Glomerular endothelial cell (primary cell): ENCODE data around the gene ERBB4. TPM values are rescaled to one million over a fixed set of nuclear protein-coding genes. Genes with fewer than 3 reads are reported as not detected.
"Not testable (repeated sequence)": the region's sequence is repeated elsewhere in the genome, so short reads cannot be mapped to it uniquely, and the experiment has no call there.

ENCODE experiments used
- DNase-seq: peaks from one replicate; pipeline ENCODE4 v3.0.0-alpha.2; 2011; ENCODE audit warnings: low read depth, low spot score; ENCODE audit errors: extremely low read depth
- total RNA-seq: library from RNA; depleted of rRNA; stranded (reverse); fragments of >200 nt; gene quantifications from 2 replicates; pipeline ENCODE4 v1.2.3, GENCODE V29; 2015

ERBB4 gene
- total RNA-seq, 1 donor from 2014 or later = 0.18 TPM

DNA sequence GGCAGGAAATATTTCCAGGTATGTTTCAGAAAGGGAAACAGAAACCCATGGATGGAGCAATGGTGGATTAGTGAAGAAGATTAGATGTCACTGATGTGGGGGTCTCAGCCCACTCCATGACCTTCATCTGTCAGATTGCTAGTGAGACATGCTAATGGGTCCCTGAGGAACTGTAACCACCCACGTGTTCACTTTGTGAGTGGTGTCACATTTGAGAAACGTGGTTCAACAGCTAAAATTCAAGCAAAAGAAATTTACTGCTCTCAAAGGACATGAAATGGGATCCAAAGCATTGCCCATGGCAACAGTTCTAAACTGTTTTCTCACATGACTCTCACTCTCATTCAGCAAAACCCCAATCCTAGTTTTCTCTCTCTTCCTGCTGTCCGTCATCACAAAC is 776.1 kb downstream of the ERBB4 start:
- no peak for DNase-seq

DNA sequence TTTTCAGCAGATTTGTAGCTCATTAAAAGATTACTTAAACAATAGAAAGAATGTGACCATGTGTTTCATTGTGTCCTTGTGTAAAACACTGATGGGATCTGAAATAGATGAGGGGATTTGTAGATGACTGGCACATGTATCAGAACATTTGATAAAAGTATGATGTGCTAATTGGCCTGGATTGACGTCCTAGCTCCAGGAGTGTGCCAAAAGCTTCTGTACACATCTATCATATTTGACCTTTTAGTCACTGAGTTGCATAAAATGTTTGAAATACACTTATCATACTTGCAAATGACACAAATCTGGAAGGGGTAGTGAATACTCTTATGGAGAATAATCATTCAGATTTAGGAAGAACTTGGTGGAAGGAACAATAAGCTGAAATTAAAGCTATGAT is 778.5 kb downstream of the ERBB4 start:
- no peak for DNase-seq

DNA sequence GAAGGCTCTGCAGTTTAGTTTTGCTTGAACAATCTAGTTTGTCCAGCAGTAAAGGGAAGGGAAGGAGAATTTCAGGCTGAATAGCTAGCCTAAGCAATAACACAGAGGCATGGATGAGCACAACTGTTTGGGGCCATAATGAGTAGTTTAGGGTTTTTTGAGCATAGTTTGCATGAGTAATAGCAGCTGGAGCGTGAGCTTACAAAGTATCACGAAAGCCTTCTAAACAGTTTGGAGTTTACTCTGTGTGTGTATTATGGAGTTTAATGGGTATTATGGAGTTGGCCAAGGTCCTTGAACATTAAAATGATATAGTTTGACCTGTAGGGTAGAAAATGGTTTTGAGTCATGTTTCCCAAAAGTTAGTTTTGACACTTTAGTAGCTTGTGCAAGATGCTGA is 782.3 kb downstream of the ERBB4 start:
- no peak for DNase-seq

- no peak for DNase-seq
These were observed 783.4 kb downstream of the ERBB4 start for GRCh38 chr2:211755187-211755586.

- DNase-seq = no peak
These were observed 786.8 kb downstream of the ERBB4 start for GRCh38 chr2:211751848-211752247.

- no peak for DNase-seq
These were observed 790.3 kb downstream of the ERBB4 start for GRCh38 chr2:211748339-211748738.

DNA sequence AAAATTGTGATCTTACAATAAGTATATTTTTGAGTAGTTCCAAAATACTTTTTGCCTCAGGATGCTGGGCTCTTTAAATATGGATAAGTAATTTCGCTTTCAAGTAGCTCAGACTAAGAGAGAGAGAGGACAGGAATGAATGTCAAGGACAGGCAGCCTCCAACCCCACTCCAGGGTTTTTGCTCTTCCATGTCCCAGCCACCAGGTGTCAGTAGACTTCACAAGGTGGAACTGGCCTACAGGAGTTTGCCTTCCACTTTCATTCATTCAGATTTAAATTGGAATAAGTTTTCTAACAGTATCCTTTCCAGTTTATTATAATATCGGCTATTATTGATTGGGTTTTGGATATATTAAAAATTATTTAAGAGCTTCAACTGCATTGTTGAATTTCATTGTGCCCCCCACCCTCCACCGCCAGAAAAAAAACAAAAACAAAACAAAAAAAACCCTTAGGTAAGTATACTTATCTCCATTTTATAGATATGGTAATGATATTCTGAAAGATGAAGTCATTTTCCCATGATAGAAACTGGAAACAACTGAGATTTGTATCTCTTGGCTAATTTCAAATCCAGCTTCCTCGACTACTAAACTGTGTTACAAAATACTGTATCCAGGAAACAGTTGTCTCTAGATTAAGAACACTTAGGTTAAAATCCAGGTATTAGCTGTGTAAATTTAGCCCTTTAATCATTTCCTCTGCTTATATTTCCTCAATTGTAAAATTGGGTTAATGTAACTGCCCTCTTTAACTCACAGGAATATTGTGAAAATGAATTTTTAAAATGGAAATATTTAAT is 793.1 kb downstream of the ERBB4 start:
- DNase-seq = no peak

DNA sequence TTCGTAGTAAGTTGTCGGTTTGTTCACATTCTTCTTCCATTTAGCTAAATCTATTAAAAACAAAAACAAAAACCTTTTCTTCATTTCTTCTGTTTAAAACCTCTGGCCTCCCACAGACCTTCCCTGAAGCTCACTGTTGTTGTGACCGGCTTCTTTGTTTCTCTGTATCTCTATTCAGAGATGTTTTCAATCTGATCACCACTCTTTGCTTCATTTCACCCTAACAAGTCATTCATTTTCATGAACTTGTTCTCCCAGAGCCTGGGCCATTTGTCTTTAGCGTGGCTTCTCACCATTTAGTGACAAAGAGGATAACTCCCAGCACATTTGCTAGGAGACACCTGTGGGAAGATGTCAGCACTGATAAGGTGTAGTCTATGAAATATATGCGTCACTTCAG is 794.2 kb downstream of the ERBB4 start:
- no peak for DNase-seq

GRCh38 chr2:211741966-211742365 is 796.6 kb downstream of the ERBB4 start:
- no peak for DNase-seq

- DNase-seq = no peak
These were observed 801.3 kb downstream of the ERBB4 start for GRCh38 chr2:211737282-211737681.

- no peak for DNase-seq
These were observed 808.4 kb downstream of the ERBB4 start for GRCh38 chr2:211730215-211730614.

- DNase-seq = no peak
These were observed 809.2 kb downstream of the ERBB4 start for GRCh38 chr2:211729433-211729832.

GRCh38 chr2:211724933-211725332 is 813.7 kb downstream of the ERBB4 start:
- no peak for DNase-seq

DNA sequence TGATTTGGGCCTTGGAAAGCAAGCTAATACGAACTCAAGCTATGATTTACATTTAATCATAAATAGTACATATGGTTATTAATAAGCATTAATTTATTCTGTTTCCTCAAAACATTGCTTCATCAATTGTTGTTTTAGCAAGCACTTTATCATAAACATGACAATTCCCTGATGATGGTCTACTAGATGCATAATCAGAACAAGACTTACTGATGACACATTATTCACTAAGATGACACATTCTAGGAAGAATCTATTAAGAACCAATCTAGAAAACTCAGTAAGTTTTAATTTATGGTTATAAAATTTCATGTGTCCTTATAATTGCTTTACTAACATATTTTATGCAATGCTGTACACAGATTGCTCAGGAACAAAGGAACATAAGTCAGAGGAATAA is 815.2 kb downstream of the ERBB4 start:
- DNase-seq = no peak

GRCh38 chr2:211722928-211723327 is 815.7 kb downstream of the ERBB4 start:
- no peak for DNase-seq

DNA sequence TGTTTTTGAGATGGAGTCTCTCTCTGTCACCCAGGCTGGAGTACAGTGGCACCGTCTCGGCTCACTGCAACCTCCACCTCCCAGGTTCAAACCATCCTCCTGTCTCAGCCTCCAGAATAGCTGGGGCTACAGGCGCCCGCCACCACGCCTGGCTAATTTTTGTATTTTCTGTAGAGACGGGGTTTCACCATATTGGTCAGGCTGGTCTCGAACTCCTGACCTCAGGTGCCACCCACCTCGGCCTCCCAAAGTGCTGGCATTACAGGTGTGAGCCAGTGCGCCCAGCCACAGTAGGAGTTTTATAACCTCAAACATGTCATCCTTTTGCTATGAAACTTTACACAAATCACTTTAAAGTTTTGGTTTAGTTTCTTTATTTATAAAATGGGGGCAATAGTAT is 816.7 kb downstream of the ERBB4 start:
- not testable (repeated sequence) for DNase-seq

GRCh38 chr2:211709389-211709788 is 829.2 kb downstream of the ERBB4 start:
- DNase-seq = no peak

- DNase-seq = no peak
These were observed 845.9 kb downstream of the ERBB4 start for GRCh38 chr2:211692689-211693088.

DNA sequence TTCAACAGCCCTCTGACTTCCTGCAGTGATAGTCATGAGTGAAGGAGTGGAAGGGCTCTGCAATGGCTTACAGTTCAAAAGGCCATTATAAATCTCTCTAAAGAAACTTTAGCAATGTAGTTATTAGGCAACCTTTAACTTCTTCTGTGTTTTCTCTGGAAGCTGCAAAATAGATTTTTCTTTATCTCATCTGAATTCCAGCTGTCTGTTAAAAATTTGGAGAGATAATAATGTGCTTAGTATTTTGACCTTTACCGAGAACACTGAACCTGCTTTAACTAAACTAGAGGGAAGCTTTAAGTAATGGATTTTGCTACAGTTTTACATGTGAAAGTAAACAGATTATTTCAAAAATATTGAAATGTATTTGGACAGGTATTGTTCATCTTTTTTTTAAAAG is 847.9 kb downstream of the ERBB4 start:
- DNase-seq = no peak

DNA sequence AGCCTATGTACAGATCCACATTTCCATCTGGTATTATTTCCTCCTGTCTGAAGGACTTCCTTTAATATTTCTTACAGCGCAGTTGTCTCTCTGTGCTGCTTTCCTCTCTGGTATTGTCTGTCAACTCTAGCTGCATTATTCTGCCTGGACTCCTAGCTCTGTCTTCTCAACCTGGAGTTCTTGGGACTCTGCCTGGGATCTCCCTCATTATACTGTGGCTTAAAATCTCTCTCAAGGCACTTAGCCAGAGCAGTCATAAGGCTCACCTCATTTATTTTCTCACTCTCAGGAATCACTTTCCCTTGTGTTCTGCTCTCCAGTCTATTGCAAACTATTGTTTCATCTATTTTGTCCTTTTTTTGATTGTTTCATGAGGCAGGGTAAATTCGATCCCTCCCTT is 850.4 kb downstream of the ERBB4 start:
- DNase-seq = no peak

- no peak for DNase-seq
These were observed 863.9 kb downstream of the ERBB4 start for GRCh38 chr2:211674715-211675114.

GRCh38 chr2:211673133-211673905 is 865.3 kb downstream of the ERBB4 start:
- DNase-seq = no peak
